HG02973 (cell line): ENCODE data around the gene PTPRJ.

Experiments used
- ATAC-seq: cut with Tn5 transposase; IDR thresholded peaks from one replicate; pipeline ENCODE4 v1.9.1; 2021; ENCODE audit warnings: moderate library complexity; ENCODE audit not compliant: unreplicated experiment

The PTPRJ gene

DNA sequence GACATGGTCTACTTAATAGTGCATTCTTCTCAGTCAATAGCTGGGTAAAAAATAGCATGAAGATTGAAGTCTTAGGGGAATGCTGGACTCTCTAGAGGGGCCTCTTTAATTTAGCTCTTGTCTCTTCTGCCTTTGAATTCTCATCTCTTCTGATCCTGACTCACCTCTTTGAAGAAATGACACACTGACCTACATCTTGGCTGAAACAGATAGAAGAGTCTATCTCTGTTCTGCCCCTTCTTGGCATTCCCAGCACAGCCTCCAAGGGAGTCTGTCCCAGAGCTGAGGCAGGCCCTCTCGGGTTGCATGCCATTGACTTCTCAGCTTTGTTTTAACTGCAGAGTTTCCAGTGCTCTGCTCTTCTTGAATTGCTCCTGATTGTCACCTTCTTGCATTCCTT lies 55.7 kb downstream of the PTPRJ start:
- no peak for ATAC-seq

DNA sequence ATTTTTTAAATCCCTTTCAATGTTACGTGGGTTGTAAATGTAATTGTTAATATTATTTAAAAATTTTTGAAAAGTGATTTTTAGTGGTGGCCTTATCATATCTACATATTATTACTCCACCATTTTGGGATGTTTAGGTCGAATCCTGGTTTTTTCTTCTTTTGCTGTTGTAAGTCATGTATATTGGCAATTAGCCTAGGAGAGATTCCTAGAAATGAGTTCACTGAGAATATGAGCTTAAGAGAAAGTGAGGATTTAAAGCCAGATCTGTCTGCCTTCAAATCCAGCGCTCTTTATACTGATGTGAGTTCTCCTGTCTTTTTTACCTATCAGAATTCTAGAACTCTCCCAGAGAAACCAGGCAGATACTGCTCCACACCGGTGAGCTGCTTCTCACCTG lies 56.1 kb downstream of the PTPRJ start:
- ATAC-seq: no peak

DNA sequence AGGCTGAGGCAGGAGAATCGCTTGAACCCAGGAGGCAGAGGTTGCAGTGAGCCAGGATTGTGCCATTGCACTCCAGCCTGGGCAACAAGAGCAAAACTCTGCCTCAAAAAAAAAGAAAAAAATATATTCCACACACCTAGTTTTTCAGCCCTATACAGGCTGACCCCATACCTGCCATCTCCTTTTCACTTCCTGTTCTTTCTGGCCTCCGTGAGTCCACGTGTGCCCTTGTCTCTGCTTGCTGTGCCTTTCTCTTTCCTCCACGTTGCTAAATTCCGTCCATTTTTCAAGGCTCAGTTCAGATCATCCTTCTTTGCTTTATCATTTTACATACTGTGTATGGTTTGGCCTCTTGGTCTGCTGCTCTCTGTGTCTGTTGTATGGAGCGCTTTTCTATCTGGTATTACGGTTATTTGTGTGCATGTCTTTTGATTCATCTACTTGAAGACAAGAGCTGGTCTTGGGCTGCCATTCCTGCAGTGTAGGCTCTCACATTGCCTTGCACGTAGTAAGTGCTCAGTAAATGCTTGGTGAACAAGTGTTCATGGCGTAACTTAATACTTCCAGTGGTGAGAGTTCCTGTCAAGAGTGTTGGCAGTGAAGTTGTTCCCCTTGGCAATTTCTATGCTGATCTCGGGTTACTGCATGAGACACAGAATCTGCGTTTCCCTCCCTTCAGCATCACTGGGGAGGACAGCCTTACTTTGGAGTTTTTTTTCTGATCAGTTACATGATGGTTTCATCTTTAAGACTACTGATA lies 57.5 kb downstream of the PTPRJ start:
- no peak for ATAC-seq

DNA sequence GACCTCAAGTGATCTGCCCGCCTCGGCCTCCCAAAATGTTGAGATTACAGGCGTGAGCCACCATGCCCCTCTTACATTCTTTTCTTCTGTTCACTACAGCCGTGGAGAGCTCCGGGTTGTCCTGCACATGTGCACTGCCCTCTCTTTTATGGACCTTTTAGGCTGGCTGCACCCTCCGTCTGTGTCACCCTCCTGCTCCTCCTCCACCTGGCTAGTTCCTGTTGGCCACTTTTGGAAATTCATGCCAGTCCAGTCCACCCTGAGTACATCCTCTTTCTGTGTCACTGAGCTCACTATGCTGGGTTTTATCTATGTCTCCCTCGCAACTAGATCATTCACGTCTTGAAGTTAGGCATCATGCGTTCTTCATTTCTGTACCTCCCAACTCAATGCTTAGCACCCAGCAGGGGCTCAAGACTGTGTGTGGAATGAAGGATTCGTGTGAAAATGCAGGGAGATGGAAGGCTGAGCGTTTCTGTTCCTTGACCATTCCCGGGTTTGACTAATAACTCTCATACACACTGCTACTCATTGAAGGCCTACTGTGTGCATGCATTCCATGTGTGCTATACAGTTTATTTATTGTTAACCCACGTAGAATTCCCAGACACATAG lies 60.6 kb downstream of the PTPRJ start:
- ATAC-seq: no peak

DNA sequence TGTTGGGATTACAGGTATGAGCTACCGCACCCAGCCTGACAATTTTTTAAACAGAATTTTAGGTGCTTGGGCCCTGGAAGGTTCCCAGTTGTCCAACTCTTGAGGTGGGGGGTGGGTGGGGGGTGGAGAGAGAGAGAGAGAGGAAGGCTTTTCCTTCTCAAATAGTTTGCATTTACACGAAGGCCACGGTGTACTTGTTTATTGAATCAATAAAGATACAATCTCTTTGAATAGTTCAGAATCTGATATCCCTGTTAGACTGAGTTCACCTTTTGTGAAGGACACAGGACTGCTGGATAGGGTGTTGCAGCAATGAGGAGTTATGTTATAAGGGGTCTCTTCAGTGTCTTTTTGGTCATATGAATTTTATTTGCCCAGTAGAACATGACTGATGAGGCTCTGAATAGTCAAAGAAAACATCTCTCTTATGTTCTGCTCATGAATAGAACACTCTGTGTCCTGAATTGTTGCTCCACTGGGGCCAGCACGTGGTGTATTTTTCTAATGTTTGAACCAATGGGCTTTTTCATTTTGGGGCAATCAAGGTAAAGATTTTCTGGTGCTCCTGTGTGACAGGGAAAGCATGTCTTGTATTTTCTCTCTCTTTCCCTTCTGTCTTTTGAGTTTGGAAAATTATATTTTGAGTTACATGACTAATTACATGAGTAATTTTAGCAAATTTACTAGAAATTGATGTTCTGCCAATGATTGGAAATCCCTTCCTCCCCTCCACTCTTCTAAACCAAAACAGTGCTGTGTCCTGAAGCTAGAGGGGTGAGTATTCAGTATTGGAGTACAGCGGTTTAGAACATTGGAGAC lies 61.7 kb downstream of the PTPRJ start:
- no peak for ATAC-seq

DNA sequence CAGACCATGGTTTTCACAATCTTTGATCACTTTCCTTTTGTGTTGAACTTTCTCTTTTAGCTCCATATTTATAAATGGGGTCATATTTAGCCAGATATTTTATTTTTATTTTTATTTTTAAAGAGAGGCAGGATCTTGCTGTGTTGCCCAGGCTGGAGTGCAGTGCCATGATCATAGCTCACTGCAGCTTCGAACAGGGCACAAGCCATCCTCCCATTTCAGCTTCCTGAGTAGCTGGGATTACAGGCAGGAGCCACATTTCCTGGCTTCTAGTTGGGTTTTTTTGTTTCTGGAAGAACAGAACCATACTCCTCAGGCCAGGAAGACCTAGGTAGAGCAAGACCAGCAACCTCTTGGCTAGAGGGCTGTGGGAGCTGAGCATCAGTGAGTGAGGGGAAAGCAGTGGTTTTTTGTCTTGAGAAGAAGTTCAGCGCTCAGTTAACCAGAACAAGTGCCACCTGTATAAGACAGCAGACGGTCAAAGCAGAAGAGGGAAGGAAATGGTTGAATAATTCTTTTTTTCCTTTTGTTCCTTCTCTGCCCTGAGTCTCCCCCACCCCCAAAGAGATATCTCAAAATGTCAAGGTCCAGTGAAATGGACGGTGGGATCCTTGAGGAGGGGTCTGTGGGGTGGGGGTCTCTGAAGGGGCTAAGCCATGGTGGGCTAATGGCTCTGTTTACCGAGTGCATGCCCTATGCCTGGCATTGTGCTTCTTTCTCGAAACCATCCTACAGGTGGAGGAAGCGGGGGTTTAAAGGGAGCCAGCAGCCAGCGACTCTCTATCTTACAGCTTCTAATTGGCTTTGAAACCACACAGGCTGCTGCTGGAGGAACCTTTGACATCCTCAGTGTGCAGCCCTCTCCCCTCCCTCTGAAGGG lies 63.0 kb downstream of the PTPRJ start:
- ATAC-seq: no peak

DNA sequence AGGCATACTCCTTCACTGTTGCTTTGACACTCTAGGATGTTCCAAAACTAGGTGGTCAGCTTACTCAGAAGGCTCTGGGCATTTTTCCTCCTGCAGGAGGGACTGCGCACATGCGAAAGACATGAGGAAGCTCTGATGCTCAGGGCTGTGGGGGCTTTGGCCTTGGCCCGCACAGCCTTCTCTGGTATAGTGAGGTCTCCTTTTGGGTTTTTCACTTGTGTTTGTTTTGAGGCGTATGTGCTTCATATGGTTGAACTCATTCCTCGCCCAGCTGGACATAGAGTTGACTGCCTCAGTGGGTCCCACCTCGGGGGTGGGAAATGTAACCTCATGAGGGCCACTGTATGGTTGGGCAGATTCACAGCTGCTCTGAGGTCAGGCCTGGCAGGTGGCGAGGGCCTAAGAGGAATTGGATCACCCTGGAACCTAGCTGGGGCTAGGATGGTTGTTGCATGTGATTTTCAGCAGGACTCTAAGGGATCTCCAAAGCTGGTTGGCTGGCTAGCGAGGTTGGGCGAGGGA lies 63.7 kb downstream of the PTPRJ start:
- ATAC-seq: no peak

DNA sequence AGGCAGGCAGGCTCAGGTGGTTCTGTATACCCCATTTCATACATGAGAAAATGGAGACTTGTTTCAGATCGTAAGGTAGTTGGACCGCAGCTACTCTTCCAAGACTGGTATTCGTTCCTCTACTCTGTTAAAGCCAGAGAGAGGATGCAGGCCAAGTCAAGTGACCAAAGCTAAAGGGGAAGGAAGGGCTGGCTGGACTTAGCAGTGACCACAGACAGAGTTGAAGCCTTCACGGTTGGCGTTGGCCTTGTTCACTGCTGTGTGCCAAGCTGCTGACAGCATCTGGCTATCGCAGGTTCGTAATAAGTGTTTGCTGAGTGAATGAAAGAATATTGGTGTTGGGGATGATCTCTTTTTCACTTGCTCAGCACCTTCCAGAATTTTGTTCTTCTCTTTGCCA lies 64.2 kb downstream of the PTPRJ start:
- no peak for ATAC-seq

DNA sequence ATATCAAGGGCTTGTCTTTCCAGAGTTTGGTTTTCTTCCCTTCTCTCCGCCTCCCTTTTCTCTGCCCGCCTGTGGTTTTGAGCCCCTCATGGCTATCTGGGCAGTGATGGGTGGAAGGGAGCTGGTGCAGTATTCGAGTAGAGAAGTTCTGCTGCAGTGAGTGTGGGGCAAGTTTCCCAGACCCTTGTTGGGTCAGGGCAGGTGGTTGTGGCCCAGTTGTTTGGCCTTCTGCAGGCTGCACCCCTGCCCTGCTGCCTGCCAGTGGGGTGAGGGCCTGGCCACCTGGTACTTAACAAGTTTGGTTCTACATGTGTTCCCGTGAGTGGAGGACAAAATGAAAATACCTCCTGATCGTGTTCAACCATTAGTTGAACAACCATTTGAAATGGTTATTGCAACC lies 65.2 kb downstream of the PTPRJ start:
- ATAC-seq: no peak

DNA sequence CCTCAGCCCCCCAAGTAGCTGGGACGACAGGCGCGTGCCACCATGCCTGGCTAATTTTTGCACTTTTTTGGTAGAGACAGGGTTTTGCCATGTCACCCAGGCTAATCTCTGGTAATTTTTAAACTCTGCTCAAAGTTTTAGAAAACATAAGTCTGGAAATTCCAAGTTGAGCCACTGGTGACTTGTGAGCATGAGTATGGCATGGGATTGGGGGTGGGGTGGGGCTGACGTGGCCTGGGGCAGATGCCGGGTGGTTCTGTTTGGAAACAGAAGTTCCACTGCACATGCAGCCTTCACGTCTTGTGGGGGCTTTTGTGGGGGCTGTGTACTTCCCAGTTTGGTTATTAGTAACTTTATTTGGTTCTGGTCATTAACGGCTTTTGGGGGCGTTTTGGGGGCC lies 67.3 kb downstream of the PTPRJ start:
- no peak for ATAC-seq

DNA sequence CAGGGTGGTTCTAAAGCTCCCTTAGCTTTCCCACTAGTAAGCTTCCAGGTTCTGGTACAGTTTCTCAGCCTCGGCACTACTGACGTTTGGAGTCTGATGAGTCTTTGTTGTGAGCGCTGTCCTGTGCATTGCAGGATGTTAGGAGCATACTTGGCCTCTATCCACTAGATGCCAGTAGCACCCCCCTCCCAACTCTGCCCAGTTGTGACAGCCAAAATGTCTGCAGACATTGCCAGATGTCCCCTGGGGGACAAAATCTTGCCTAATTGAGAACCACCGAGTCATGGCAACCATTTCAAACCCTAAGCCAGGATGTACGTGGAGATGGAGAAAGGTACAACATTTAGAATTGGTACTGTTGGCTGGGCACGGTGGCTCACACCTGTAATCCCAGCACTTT lies 68.7 kb downstream of the PTPRJ start:
- ATAC-seq: no peak

DNA sequence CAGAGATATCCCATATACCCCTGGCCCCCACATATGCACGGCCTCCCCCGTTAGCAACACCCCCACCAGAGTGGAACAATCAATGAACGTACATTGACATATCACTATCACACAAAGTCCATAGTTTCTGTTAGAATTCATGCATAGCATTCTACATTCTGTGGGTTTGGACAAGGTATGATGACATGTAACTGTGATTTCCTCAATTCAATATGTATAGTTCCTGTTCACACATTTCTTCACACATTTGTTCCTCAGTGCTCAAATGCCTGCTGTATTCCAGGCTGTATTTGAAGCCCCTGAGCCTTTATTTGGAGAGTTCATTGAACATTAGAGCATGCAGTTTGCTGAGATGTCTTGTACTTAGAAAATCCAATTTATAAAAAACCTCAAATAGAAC lies 69.9 kb downstream of the PTPRJ start:
- no peak for ATAC-seq

DNA sequence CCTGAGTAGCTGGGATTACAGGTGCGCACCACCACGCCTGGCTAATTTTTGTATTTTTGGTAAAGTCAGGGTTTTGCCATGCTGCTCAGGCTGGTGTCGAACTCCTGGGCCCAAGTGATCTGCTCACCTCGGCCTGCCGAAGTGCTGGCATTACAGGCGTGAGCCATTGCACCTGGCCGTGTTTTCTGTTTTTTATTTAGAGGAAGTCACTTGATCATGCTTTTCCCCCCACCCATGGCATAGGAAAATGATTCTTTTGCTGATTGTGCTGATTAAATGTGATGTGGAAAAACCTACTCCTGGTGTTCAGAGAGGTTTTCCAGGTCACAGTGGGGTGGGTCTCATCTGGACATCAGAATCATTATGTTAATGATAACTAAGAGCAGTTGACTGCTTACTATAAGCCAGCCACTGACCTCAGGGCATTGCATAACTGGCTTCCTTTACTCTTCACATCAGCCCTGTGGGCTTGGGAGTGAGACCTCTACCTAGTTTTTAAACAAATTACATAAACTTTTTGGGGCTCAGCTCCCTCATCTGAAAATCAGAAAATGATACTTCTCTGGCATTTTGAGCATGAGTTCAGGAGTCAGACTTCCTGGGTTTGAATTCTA lies 71.0 kb downstream of the PTPRJ start:
- no peak for ATAC-seq

DNA sequence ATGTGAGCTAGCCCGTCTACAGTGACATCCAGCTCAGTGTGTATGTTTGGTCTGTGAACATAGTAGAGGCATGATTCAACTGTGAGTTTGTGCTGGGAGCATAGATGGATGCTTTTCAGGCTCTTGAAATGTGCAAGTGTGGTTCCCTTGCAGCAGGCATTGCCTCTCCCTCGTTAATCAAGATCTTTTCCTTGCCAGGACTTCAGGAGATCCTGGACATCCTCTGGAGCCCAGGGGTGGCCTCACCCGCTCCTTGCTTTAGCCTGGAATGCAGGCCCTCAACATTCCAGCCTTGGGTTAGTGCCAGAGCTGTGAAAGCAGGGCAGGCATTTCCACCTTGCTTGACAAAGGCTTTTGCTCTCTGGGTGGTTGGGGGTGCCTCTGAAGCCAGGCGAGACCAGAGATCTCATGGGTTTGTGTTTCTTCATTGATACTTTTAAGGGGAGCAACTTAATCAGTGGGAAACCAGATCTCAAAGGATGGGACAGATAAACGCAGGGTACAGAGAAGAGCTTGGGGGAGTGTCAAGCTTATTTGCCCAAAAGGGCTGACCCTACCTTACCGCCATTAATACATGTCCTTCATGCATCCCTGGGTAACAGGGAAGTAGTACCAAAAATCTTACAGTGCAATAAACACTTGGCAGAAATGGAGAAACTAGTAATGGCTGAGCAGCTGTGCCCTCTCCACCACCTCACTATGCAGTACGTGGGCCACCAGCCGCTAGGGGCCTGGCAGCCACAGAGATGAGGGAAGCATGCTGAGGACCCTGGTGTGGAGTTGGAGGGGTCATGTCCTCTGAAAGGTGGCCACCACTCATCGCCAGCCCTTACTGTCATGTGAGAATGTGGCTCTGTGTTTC lies 72.1 kb downstream of the PTPRJ start:
- no peak for ATAC-seq

DNA sequence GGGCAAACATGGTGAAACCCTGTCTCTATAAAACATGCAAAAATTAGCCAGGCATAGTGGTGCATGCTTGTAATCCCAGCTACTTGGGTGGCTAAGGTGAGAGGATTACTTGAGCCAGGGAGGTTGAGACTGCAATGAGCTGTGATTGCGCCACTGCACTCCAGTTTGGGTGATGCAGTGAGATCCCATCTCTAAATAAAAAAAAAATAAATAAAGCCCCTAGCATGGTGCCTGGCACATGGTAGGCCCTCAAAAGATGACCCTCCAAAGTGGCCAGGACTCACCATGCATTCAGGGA lies 74.6 kb downstream of the PTPRJ start:
- no peak for ATAC-seq

DNA sequence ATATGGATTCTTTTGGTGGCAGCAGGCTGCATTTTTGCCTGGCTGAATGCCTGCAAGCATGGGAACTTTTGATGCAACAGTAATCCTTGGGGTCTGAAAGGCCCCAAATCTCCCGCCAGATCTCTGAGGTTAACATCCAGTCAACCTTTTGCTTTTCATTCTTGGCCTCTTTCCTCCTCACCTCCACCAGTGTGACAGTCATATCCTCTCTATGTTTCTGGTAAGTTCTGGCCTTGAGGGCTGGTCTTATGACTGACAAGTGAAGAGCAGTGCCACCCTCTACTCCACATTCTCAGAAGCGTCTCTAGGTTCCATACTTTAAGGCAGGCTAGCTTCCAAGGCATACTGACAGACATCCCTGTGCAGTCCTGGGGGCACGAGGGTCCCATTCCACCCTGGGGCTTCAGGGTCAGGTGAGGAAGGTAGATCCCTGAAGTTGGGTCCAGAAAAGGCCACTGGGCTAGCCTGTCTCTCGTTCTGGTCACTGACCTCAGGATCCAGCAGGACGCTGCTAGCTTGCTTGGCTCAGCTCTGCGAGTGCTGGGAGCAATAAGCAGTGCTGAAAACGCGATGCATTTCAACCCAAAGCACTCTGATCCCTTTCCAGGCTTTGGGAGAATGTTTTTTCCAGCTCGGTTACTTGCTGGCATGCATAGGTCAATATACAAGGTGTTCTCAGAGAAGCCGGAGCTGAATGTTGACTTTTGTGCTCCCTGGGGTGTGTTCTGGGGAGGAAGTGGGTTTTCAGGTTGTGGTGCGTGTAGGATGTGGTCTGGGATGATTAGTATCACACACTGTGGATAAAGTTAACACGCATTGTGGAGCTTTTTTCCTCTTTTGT lies 75.2 kb downstream of the PTPRJ start:
- ATAC-seq: no peak

DNA sequence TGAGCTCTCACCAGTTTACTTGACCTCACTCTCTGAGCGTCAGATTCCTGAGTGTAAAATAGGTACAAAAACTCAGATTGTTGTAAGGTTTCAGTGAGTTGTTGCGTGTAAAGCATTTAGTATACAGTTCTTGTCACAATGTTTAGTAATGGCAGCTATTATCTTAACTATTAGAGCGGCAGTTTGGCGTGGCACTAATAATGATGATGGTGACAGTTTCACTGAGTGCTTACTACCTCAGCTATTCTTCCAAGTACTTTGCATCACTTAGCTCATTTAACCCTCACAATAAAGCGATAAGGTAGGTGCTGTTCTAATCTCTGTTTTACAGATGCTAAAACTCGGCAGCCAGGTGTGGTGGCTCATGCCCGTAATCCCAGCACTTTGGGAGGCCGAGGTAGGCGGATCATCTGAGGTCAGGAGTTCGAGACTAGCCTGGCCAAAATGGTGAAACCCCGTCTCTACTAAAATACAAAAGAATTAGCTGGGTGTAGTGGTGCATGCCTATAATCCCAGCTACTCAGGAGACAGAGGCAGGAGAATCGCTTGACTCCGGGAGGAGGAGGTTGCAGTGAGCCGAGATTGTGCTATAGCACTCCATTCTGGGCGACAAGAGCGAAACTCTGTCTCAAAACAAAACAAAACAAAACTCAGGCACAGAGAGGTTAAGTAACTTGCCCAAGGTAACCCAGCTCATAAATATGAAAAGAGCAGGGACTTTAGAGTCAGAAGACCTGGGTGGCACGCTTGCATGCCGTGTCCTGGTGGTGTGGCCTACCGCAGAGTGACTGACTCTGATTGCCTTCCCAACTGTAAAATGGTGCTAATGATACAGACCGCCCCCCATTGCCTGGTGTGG lies 76.2 kb downstream of the PTPRJ start:
- no peak for ATAC-seq

DNA sequence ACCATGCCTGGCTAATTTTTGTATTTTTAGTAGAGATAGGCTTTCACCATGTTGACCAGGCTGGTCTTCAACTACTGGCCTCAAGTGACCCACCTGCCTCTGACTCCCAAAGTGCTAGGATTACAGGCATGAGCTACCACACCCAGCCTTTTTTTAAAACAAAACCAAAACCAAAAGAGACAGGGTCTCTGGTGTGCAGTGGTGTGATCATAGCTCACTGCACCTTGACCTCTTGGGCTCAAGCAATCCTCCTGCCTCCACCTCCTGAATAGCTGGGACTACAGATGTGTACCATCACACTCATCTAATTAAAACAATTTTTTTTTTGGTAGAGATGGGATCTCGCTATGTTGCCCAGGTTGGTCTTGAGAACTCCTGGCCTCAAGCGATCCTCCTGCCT lies 77.7 kb downstream of the PTPRJ start:
- no peak for ATAC-seq
